ENCODE results near the gene GLT6D1.

The GLT6D1 gene

GRCh38 chr9:135608294-135608998 is 30.9 kb downstream of the GLT6D1 start:
- DNase-seq (ENCODE audit: low read depth in 3 of 3): no peak

GRCh38 chr9:135607401-135608293 is 31.7 kb downstream of the GLT6D1 start:
- DNase-seq (ENCODE audit: low read depth in 3 of 3): no peak

- no peak for DNase-seq (ENCODE audit: low read depth in 3 of 3)
These were observed 32.5 kb downstream of the GLT6D1 start for GRCh38 chr9:135606885-135607259.

- DNase-seq (ENCODE audit: low read depth in 3 of 3): no peak
These were observed 34.0 kb downstream of the GLT6D1 start for GRCh38 chr9:135605238-135605781.

GRCh38 chr9:135604437-135605237 is 34.7 kb downstream of the GLT6D1 start:
- DNase-seq (ENCODE audit: low read depth in 3 of 3): no peak

GRCh38 chr9:135602789-135603481 is 36.4 kb downstream of the GLT6D1 start:
- DNase-seq (ENCODE audit: low read depth in 3 of 3): peak; percentile 21 to 40 (median 33)

- no peak for DNase-seq (ENCODE audit: low read depth in 3 of 3)
These were observed 37.4 kb downstream of the GLT6D1 start for GRCh38 chr9:135601988-135602387.

GRCh38 chr9:135600296-135600817 is 39.0 kb downstream of the GLT6D1 start:
- no peak for DNase-seq (ENCODE audit: low read depth in 3 of 3)

GRCh38 chr9:135596211-135596610 is 43.1 kb downstream of the GLT6D1 start:
- no peak for DNase-seq (ENCODE audit: low read depth in 3 of 3)

GRCh38 chr9:135592625-135593024 is 46.7 kb downstream of the GLT6D1 start:
- no peak for DNase-seq (ENCODE audit: low read depth in 3 of 3)

- no peak for DNase-seq (ENCODE audit: low read depth in 3 of 3)
These were observed 47.1 kb downstream of the GLT6D1 start for GRCh38 chr9:135592331-135592590.

- no peak for DNase-seq (ENCODE audit: low read depth in 3 of 3)
These were observed 47.6 kb downstream of the GLT6D1 start for GRCh38 chr9:135591506-135592330.

- no peak for DNase-seq (ENCODE audit: low read depth in 3 of 3)
These were observed 48.8 kb downstream of the GLT6D1 start for GRCh38 chr9:135590486-135591079.

- DNase-seq (ENCODE audit: low read depth in 3 of 3): no peak
These were observed 49.5 kb downstream of the GLT6D1 start for GRCh38 chr9:135589596-135590485.

GRCh38 chr9:135588886-135589595 is 50.3 kb downstream of the GLT6D1 start:
- DNase-seq (ENCODE audit: low read depth in 3 of 3): no peak

GRCh38 chr9:135588371-135588770 is 51.0 kb downstream of the GLT6D1 start:
- DNase-seq (ENCODE audit: low read depth in 3 of 3): no peak

- no peak for DNase-seq (ENCODE audit: low read depth in 3 of 3)
These were observed 51.7 kb downstream of the GLT6D1 start for GRCh38 chr9:135587658-135588057.

GRCh38 chr9:135586601-135587109 is 52.7 kb downstream of the GLT6D1 start:
- no peak for DNase-seq (ENCODE audit: low read depth in 3 of 3)

Measured in stimulated activated CD4-positive, alpha-beta T cell treated with anti-CD3 and anti-CD28 coated beads, TNF-alpha, amount 100 ng/mL, for 48 hours (primary cell).